Measurements from ENCODE around the gene UNC13D.

Gene UNC13D

DNA sequence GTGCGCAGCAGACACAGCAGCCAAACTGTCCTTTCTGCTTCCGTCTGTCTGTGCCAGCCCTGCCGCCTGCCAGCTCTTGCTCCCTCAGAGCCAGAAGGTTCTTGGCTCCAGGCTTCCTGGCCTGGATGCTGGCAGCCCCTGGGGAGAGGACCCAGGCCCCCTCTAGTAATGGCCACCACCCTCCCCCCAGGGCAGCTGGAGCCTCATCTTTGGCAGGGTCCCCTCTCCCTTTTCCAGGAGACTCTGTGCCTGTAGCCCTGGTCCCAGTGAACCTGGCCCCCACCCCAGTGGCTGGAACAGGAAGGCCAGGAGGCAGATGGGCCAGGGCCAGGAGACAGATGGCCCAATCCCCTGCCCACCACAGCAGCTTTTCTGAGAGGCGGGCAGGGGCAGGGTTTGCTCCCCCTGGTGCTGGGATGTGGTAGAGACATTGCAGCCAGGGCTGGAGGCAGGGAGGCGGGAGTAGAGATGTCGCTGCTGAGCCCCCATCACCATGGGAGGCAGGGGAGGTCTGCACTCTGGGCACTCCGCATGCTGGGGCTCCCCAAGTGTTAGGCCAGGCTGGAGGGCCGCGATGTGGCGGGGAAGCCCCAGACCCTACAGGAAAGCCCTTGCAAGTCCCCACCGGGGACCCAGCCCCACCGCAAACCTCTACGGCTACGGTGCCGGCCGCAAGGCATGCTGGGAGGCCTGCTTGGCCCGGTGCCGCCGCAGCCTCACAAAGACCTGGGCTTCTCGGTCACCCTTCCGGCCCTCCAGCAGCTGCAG is 16.7 kb downstream of the UNC13D start:
- no peaks in the 10 kb centered on the region for H3K9me3 ChIP-seq
- DNase-seq, result peak; percentile 93
- H3K4me1 ChIP-seq, result peaks cover 22% of the 10 kb centered on the region
- H3K36me3 ChIP-seq, result peaks cover 3% of the 10 kb centered on the region; the same call in 1 of the 2 replicates
- no peaks in the 10 kb centered on the region for H3K27me3 ChIP-seq
- peak overlapping the region; percentile 53 for H3K4me3 ChIP-seq (ENCODE audit: low read depth, low read length)
- TF ChIP-seq, protein P1, sequence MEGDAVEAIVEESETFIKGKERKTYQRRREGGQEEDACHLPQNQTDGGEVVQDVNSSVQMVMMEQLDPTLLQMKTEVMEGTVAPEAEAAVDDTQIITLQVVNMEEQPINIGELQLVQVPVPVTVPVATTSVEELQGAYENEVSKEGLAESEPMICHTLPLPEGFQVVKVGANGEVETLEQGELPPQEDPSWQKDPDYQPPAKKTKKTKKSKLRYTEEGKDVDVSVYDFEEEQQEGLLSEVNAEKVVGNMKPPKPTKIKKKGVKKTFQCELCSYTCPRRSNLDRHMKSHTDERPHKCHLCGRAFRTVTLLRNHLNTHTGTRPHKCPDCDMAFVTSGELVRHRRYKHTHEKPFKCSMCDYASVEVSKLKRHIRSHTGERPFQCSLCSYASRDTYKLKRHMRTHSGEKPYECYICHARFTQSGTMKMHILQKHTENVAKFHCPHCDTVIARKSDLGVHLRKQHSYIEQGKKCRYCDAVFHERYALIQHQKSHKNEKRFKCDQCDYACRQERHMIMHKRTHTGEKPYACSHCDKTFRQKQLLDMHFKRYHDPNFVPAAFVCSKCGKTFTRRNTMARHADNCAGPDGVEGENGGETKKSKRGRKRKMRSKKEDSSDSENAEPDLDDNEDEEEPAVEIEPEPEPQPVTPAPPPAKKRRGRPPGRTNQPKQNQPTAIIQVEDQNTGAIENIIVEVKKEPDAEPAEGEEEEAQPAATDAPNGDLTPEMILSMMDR (IDR thresholded peaks at IDR 0.05; ENCODE audit: low read depth, low read length), result peak; percentile 90

DNA sequence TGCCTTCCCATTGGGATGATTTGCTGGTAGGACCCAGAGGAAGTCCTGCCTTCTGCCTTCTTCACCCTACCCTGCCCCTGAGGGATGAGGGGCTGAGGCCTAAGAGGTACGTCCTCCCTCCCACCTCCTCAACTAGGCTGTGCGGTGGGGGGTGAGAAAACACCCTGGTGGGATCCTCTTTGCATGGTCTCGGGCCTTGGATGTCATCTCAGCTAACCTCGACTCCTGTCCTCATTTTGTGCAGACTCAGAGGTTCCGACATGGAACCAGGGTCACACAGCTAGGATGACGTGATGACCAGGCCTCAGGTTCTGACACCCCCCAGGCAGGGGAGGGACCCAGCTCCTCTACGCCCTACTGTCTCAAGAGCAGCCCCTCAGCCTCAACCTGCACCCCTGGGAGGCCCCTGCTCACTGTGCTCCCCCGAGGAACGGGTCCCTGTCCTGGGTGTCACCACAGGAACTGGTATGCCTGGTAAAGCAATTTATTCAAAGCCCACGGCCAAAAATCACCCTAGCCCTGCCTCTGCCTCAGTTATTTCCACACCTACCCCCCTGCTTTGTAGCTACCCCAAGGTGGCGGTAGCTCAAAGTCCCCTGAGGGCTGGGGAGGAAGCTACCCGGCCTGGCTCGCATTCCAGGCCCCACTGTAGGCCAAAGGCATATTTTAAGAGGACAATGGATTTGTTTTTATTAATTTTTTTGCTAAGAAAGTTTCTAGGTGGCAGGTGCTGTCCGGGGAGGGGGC is 17.5 kb downstream of the UNC13D start:
- TF ChIP-seq, protein P1 (IDR thresholded peaks at IDR 0.05; ENCODE audit: low read depth, low read length), result 0 out of 2 replicates have a peak, but pooled peaks have one; percentile 9
- no peaks in the 10 kb centered on the region for H3K27me3 ChIP-seq
- H3K4me3 ChIP-seq (ENCODE audit: low read depth, low read length), result no peak overlapping the region
- no peaks in the 10 kb centered on the region for H3K9me3 ChIP-seq
- H3K4me1 ChIP-seq, result peaks cover 28% of the 10 kb centered on the region
- no peak for DNase-seq
- H3K36me3 ChIP-seq, result peaks cover 10% of the 10 kb centered on the region

DNA sequence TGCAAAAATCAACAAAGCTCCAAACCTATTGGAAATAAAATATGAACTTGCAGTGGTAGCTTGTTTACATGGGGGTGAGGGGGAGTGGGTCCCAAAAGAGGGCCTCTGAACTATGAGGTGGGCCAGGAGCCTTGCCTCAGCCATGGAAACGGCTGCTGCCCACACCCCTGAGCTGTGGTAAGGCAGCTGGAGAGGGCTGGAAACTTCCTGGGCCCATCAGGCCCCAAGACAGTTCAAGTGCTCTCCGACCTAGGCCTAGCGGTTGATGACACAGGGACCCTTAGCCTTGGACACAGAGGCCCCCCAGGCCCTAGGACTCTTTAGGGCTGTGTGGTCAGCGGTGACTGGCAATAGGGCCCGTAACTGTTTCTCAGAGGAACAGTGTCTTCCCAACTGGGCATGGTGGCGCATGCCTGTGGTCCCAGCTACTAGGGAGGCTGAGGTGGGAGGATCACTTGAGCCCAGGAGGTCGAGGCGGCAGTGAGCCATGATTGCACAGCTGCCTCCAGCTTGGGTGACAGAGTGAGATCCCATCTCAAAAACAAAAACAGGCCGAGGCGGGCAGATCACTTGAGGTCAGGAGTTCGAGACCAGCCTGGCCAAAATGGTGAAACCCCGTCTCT is 18.3 kb downstream of the UNC13D start:
- Histone ChIP-seq H3K4me1 (peaks cover 34% of the 10 kb centered on the region), H3K9me3 (no peaks in the 10 kb centered on the region), H3K36me3 (peaks cover 19% of the 10 kb centered on the region), H3K27me3 (no peaks in the 10 kb centered on the region), H3K4me3 (ENCODE audit: low read depth, low read length) (no peak overlapping the region)
- DNase-seq, result no peak
- TF ChIP-seq, protein P1 (IDR thresholded peaks at IDR 0.05; ENCODE audit: low read depth, low read length), result no peak

DNA sequence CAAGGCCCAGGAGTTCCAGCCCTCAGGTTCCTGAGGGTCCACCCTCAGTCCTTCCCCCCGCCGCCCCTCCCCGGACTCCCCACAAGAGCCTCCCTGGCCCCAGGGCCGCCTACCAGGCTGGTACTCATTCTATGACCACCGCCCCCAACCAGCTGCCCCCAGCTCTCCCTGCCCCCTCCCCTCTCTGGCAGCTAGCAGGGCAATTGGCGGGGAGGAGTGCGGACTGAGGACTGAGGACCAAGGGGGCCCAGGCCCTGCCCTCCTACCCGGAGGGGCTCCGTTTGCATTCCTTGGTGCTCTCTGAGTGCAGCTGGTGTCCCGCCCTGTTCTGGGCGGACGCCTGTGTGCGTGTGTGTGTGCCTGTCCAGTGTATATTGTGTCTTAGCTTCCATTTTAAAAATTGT is 19.1 kb downstream of the UNC13D start:
- peaks cover 34% of the 10 kb centered on the region for H3K4me1 ChIP-seq
- TF ChIP-seq, protein P1 (IDR thresholded peaks at IDR 0.05; ENCODE audit: low read depth, low read length), result no peak
- H3K4me3 ChIP-seq (ENCODE audit: low read depth, low read length), result no peak overlapping the region
- no peaks in the 10 kb centered on the region for H3K9me3 ChIP-seq
- peak; percentile 10 for DNase-seq
- peaks cover 25% of the 10 kb centered on the region for H3K36me3 ChIP-seq
- no peaks in the 10 kb centered on the region for H3K27me3 ChIP-seq

DNA sequence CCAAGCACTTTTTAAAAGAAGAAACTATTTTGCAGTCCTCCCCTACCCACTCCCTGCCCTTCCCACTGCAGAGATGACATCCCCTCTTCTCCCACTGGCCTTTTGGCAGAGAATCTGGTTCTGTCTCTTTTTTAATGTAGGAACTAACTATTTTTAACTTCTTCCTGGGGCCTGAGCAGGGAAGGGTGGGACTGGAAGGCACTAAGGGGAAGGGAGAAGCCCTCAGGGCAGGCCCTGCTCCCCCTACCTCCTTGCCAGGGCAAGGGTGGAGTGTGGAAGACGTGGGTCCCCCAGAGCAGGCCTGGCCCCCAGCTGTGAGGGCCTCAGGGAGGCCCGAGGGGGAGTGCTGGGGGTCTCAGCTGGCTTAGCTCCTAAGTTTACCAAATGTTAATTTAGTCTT is 19.5 kb downstream of the UNC13D start:
- H3K9me3 ChIP-seq, result no peaks in the 10 kb centered on the region
- TF ChIP-seq, protein P1 (IDR thresholded peaks at IDR 0.05; ENCODE audit: low read depth, low read length), result no peak
- H3K36me3 ChIP-seq, result peaks cover 30% of the 10 kb centered on the region
- no peaks in the 10 kb centered on the region for H3K27me3 ChIP-seq
- H3K4me1 ChIP-seq, result peaks cover 34% of the 10 kb centered on the region
- no peak overlapping the region for H3K4me3 ChIP-seq (ENCODE audit: low read depth, low read length)
- no peak for DNase-seq

All from BE2C (cell line).